ENCODE measurements around the gene MAGOHB. TPM values are rescaled to one million over a fixed set of nuclear protein-coding genes. Genes with fewer than 3 reads are reported as not detected.

Gene MAGOHB
- total RNA-seq, 1 experiment from 2014 or later = 134 TPM

- H3K4me3 Mint-ChIP-seq (ENCODE audit: unreplicated experiment) = no peak overlapping the region
- DNase-seq = no peak
- Histone ChIP-seq H3K9me3 (no peaks in the 10 kb centered on the region), H3K4me1 (no peaks in the 10 kb centered on the region), H3K27me3 (replicated peaks; ENCODE audit: control insufficient read depth, insufficient read depth, low read length) (no peaks in the 10 kb centered on the region), H3K4me3 (ENCODE audit: low read depth, low read length) (no peak overlapping the region), H3K36me3 (ENCODE audit: control insufficient read depth, insufficient read depth, low read length) (no peaks in the 10 kb centered on the region)
- ChIA-PET CTCF (no interaction called here), POLR2A (no interaction called here)
- peaks cover 7% of the 10 kb centered on the region for H3K27me3 Mint-ChIP-seq (ENCODE audit: insufficient read depth, unreplicated experiment)
- TF ChIP-seq CTCF (IDR thresholded peaks at IDR 0.05; ENCODE audit: insufficient read depth in 1 of 2, low read depth in 1 of 2, low read length in 1 of 2, severe bottlenecking in 1 of 2, unreplicated experiment in 1 of 2) = no peak
- no peak overlapping the region for H3K27ac Mint-ChIP-seq (ENCODE audit: unreplicated experiment)
- H3K9me3 Mint-ChIP-seq (ENCODE audit: unreplicated experiment) = no peaks in the 10 kb centered on the region
- no TSS peak for BruUV-seq (replicated peaks)
- H3K4me1 Mint-ChIP-seq (ENCODE audit: low read depth, unreplicated experiment) = no peaks in the 10 kb centered on the region
- intact Hi-C loops (cut with micrococcal nuclease; ENCODE audit: unreplicated experiment) = loop anchor here (2.0 kb wide), 1 partner anchor 112 kb away; the partner anchor contains the start of gene STYK1
- H3K36me3 Mint-ChIP-seq (ENCODE audit: insufficient read depth, unreplicated experiment) = no peaks in the 10 kb centered on the region
Observed at GRCh38 chr12:10563002-10563401, 50.4 kb downstream of the MAGOHB start.

GRCh38 chr12:10562306-10562933 is 51.0 kb downstream of the MAGOHB start:
- ChIA-PET POLR2A (no interaction called here), CTCF (interaction anchor here (0.6 to 1.8 kb wide), 4 partner anchors 105 to 349 kb away, joined by 3 to 8 read pairs (median 4); no protein-coding TSS in a partner anchor)
- TF ChIP-seq CTCF (IDR thresholded peaks at IDR 0.05; ENCODE audit: insufficient read depth in 1 of 2, low read depth in 1 of 2, low read length in 1 of 2, severe bottlenecking in 1 of 2, unreplicated experiment in 1 of 2) = peak; percentile 67 to 83
- H3K27ac Mint-ChIP-seq (ENCODE audit: unreplicated experiment) = no peak overlapping the region
- no peaks in the 10 kb centered on the region for H3K36me3 Mint-ChIP-seq (ENCODE audit: insufficient read depth, unreplicated experiment)
- Histone ChIP-seq H3K9me3 (no peaks in the 10 kb centered on the region), H3K4me1 (no peaks in the 10 kb centered on the region), H3K27me3 (replicated peaks; ENCODE audit: control insufficient read depth, insufficient read depth, low read length) (no peaks in the 10 kb centered on the region), H3K36me3 (ENCODE audit: control insufficient read depth, insufficient read depth, low read length) (no peaks in the 10 kb centered on the region), H3K4me3 (ENCODE audit: low read depth, low read length) (no peak overlapping the region)
- BruUV-seq (replicated peaks) = no TSS peak
- peaks cover 9% of the 10 kb centered on the region for H3K27me3 Mint-ChIP-seq (ENCODE audit: insufficient read depth, unreplicated experiment)
- H3K9me3 Mint-ChIP-seq (ENCODE audit: unreplicated experiment) = no peaks in the 10 kb centered on the region
- DNase-seq = peak in 1 of 2 experiments; percentile 49
- H3K4me3 Mint-ChIP-seq (ENCODE audit: unreplicated experiment) = no peak overlapping the region
- intact Hi-C loops (cut with micrococcal nuclease; ENCODE audit: unreplicated experiment) = loop anchor here (1.0 to 2.0 kb wide), 4 partner anchors 112 to 409 kb away; partner anchors contain the start of gene STYK1
- H3K4me1 Mint-ChIP-seq (ENCODE audit: low read depth, unreplicated experiment) = no peaks in the 10 kb centered on the region

GRCh38 chr12:10559244-10559643 is 54.2 kb downstream of the MAGOHB start:
- no peaks in the 10 kb centered on the region for H3K36me3 Mint-ChIP-seq (ENCODE audit: insufficient read depth, unreplicated experiment)
- no peaks in the 10 kb centered on the region for H3K9me3 ChIP-seq
- DNase-seq = no peak
- intact Hi-C loops (cut with micrococcal nuclease; ENCODE audit: unreplicated experiment) = no loop called here
- TF ChIP-seq CTCF (IDR thresholded peaks at IDR 0.05; ENCODE audit: insufficient read depth in 1 of 2, low read depth in 1 of 2, low read length in 1 of 2, severe bottlenecking in 1 of 2, unreplicated experiment in 1 of 2) = no peak
- H3K4me1 Mint-ChIP-seq (ENCODE audit: low read depth, unreplicated experiment) = no peaks in the 10 kb centered on the region
- H3K27me3 Mint-ChIP-seq (ENCODE audit: insufficient read depth, unreplicated experiment) = peaks cover 6% of the 10 kb centered on the region
- no peaks in the 10 kb centered on the region for H3K27me3 ChIP-seq (replicated peaks; ENCODE audit: control insufficient read depth, insufficient read depth, low read length)
- no peaks in the 10 kb centered on the region for H3K4me1 ChIP-seq
- no peak overlapping the region for H3K4me3 ChIP-seq (ENCODE audit: low read depth, low read length)
- H3K36me3 ChIP-seq (ENCODE audit: control insufficient read depth, insufficient read depth, low read length) = no peaks in the 10 kb centered on the region
- H3K4me3 Mint-ChIP-seq (ENCODE audit: unreplicated experiment) = no peak overlapping the region
- CTCF ChIA-PET = interaction anchor here (1.7 kb wide), 1 partner anchor 192 kb away, joined by 6 read pairs; no protein-coding TSS in a partner anchor
- POLR2A ChIA-PET = no interaction called here
- no TSS peak for BruUV-seq (replicated peaks)
- no peak overlapping the region for H3K27ac Mint-ChIP-seq (ENCODE audit: unreplicated experiment)
- H3K9me3 Mint-ChIP-seq (ENCODE audit: unreplicated experiment) = no peaks in the 10 kb centered on the region

Data from Caco-2 (cell line).